HepG2 (cell line): ENCODE results near the gene PRKCE. TPM values are rescaled to one million over a fixed set of nuclear protein-coding genes. Genes with fewer than 3 reads are reported as not detected.

ENCODE experiments used
- ATAC-seq: fragments of 200-7000 bp; cut with Tn5 transposase; 3 replicates; pipeline ENCODE4 v1.9.1; 2020; ENCODE audit warnings: mild to moderate bottlenecking, moderate library complexity
- BruUV-seq: library from RNA; stranded (reverse); fragments of 400-500 nt; replicated peaks from 2 replicates; lab custom pipeline; 2021; lab: Mats Ljungman, UMichigan
- CTCF ChIA-PET: fragments of 300-600 bp; formaldehyde crosslinking; extraction: SDS; loops from one replicate; lab custom pipeline; 2021; ENCODE audit warnings: low total read pairs, inconsistent platforms, low intra/inter-chr PET ratio; lab: Yijun Ruan, JAX
- POLR2A ChIA-PET: fragments of 350-600 bp; sonication (Branson Sonifier 250); formaldehyde crosslinking; loops from one replicate; lab custom pipeline; 2020; ENCODE audit warnings: antibody characterized with exemption, inconsistent platforms; lab: Yijun Ruan, JAX
- DNase-seq: peaks from one replicate; pipeline ENCODE4 v3.0.0-alpha.2; 2015; ENCODE audit warnings: low spot score
- FAIRE-seq: peaks from 3 replicates; lab custom pipeline; 2011; peaks lifted over from hg19 to GRCh38; lab: Jason Lieb, UNC
- H2AFZ ChIP-seq: one replicate; pipeline ENCODE4 v1.6.1; 2011; ENCODE audit warnings: low read length, inconsistent platforms
- H3K27ac ChIP-seq: fragments of 300-600 bp; 3 replicates; pipeline ENCODE4 v1.8.0; 2011; ENCODE audit warnings: mixed run types, mild to moderate bottlenecking, mixed read lengths, low read length, inconsistent platforms; ENCODE audit not compliant: insufficient read depth; ENCODE audit errors: extremely low read length
- H3K27me3 ChIP-seq, 2 experiments: fragments of 200-600 bp in 1 of 2; 2 replicates in 1 of 2; 3 replicates in 1 of 2; pipeline versions ENCODE4 v1.6.0 to v1.8.0; 2011; ENCODE audit warnings: low read length in 2 of 2, mild to moderate bottlenecking in 2 of 2, moderate library complexity in 2 of 2, inconsistent platforms in 1 of 2; ENCODE audit not compliant: insufficient read depth in 2 of 2, control insufficient read depth in 1 of 2
- H3K36me3 ChIP-seq, 2 experiments: fragments of 200-600 bp in 1 of 2; replicated peaks in 1 of 2; 2 replicates in 1 of 2; 3 replicates in 1 of 2; pipeline versions ENCODE4 v1.5.1 to v1.8.0; 2011; ENCODE audit warnings: low read length in 2 of 2, inconsistent platforms in 1 of 2; ENCODE audit not compliant: insufficient read depth in 2 of 2, control insufficient read depth in 1 of 2
- H3K4me1 ChIP-seq: 2 replicates; pipeline ENCODE4 v1.5.1; 2012; ENCODE audit warnings: low read length, inconsistent platforms; ENCODE audit not compliant: insufficient read depth
- H3K4me2 ChIP-seq: 2 replicates; pipeline ENCODE4 v1.6.0; 2011; ENCODE audit warnings: low read depth, low read length, inconsistent platforms
- H3K4me3 ChIP-seq, 3 experiments: fragments of 200-600 bp in 1 of 3; sonication (generic), shearing (Covaris generic) in 1 of 3; replicated peaks in 1 of 3; 2 replicates each; pipeline ENCODE4 v1.5.1; 2011 to 2016; ENCODE audit warnings: low read length in 3 of 3, inconsistent platforms in 2 of 3, low read depth in 2 of 3, mild to moderate bottlenecking in 2 of 3, control low read depth in 1 of 3, mixed read lengths in 1 of 3; ENCODE audit not compliant: insufficient read depth in 1 of 3
- H3K79me2 ChIP-seq: one replicate; pipeline ENCODE4 v1.6.1; 2011; ENCODE audit warnings: low read length, inconsistent platforms; ENCODE audit not compliant: insufficient read depth
- H3K9ac ChIP-seq: 2 replicates; pipeline ENCODE4 v1.6.0; 2011; ENCODE audit warnings: mild to moderate bottlenecking, low read depth, low read length, inconsistent platforms; ENCODE audit not compliant: insufficient read depth
- H3K9me3 ChIP-seq: 2 replicates; pipeline ENCODE4 v1.5.1; 2012; ENCODE audit warnings: mild to moderate bottlenecking, low read length
- H4K20me1 ChIP-seq: 2 replicates; pipeline ENCODE4 v1.6.0; 2011; ENCODE audit warnings: inconsistent platforms, mild to moderate bottlenecking, low read length, moderate library complexity; ENCODE audit not compliant: insufficient read depth
- ARNT ChIP-seq: fragments of 450-650 bp; IDR thresholded peaks from 2 replicates; pipeline ENCODE4 v1.6.1; 2017
- DNMT3B ChIP-seq: conservative IDR thresholded peaks from 2 replicates; pipeline ENCODE4 v1.6.1; 2016; ENCODE audit warnings: missing biosample characterization, control low read depth
- FOXP1 ChIP-seq, 2 experiments: fragments of 450-650 bp in 1 of 2; IDR thresholded peaks; 2 replicates each; pipeline ENCODE4 v1.6.1; 2017 to 2018; ENCODE audit warnings: antibody characterized with exemption in 1 of 2
- KLF9 ChIP-seq: IDR thresholded peaks from 2 replicates; pipeline ENCODE4 v1.6.1; 2016; ENCODE audit warnings: low read depth
- PAWR ChIP-seq: sonication (generic); formaldehyde crosslinking; IDR thresholded peaks from 2 replicates; pipeline ENCODE4 v1.4.0; 2020; ENCODE audit warnings: missing genetic modification reagents, mild to moderate bottlenecking, borderline replicate concordance
- SNRNP70 ChIP-seq: fragments of 200-400 bp; formaldehyde crosslinking; IDR thresholded peaks from 2 replicates; pipeline ENCODE4 v1.6.1; 2017; ENCODE audit warnings: mild to moderate bottlenecking, low read depth, low read length, moderate library complexity
- THYN1 ChIP-seq: sonication (generic); formaldehyde crosslinking; IDR thresholded peaks from 2 replicates; pipeline ENCODE4 v1.8.1; 2023; ENCODE audit warnings: low read depth, mild to moderate bottlenecking, moderate library complexity, missing genetic modification reagents, borderline replicate concordance
- WGBS: methylation state at CpG from one replicate; pipeline ENCODE4 v1.1.6; 2017; ENCODE audit warnings: low lambda C conversion rate; 5-methylcytosine and 5-hydroxymethylcytosine counted together
- in situ Hi-C: cut with HindIII; loops from 2 replicates; pipeline ENCODE4 v1.10.0; 2017; ENCODE audit warnings: low pct_unique_long_range_greater_than_20kb; ENCODE audit not compliant: extremely low pct_ligation_motif_present
- intact Hi-C: fragments of 100-400 bp; cut with micrococcal nuclease; formaldehyde crosslinking; loops from one replicate; pipeline ENCODE4 v1.10.0; 2022; ENCODE audit not compliant: unreplicated experiment
- polyA plus RNA-seq, 8 experiments: library from polyadenylated mRNA; depleted of rRNA in 3 of 8; stranded (reverse) in 7 of 8; unstranded in 1 of 8; fragments of >200 nt; fragmentation: Illumina TruSeq in 4 of 8; extraction: Trizol in 4 of 8; gene quantifications; 2 replicates each; pipeline versions ENCODE4 v1.2.1 to v1.2.3, GENCODE V29; 2011 to 2016; ENCODE audit warnings: low read depth in 4 of 8, missing spikeins in 1 of 8, mixed read lengths in 1 of 8; ENCODE audit not compliant: insufficient read depth in 1 of 8
- total RNA-seq, 5 experiments: library from RNA; depleted of rRNA; stranded (reverse); fragments of >200 nt; fragmentation: Illumina TruSeq; extraction: Trizol; gene quantifications; 2 replicates each; pipeline ENCODE4 v1.2.3, GENCODE V29; 2016; ENCODE audit warnings: low read depth in 1 of 5

PRKCE gene
- total and polyA plus RNA-seq, 2 of the 13 experiments (the other 11 are each of a cell fraction or from before 2014, with no cell fraction given) = 1.0 to 3.9 TPM

- Histone ChIP-seq H3K9me3 (no peaks in the 10 kb centered on the region), H3K27me3 (peaks cover 0 to 5% of the 10 kb centered on the region in 2 experiments; a peak in 1 of 5 replicates), H3K4me1 (no peaks in the 10 kb centered on the region)
- POLR2A ChIA-PET = no interaction called here
- TF ChIP-seq KLF9 (CRISPR knock-in tag) (no peak), FOXP1 (IDR thresholded peaks at IDR 0.05) (no peak), FOXP1 (CRISPR knock-in tag; IDR thresholded peaks at IDR 0.05) (no peak), ARNT (no peak), PAWR (no peak), DNMT3B (no peak), SNRNP70 (no peak)
- TF ChIP-seq, all 625 proteins: peak for 0
- Histone ChIP-seq H2AFZ (no peak overlapping the region), H3K9ac (no peak overlapping the region), H3K36me3 (no peaks in the 10 kb centered on the region), H4K20me1 (no peaks in the 10 kb centered on the region), H3K27ac (no peak overlapping the region), H3K79me2 (no peaks in the 10 kb centered on the region), H3K4me3 (no peak overlapping the region), H3K4me2 (no peak overlapping the region)
- BruUV-seq = no TSS peak
- intact Hi-C loops (no loop called here), in situ Hi-C loops (no loop called here)
- no peak for DNase-seq
- ATAC-seq = no peak
- 41% methylated on average over 4 of the region's 4 CpGs for WGBS
- peak; percentile 37 for FAIRE-seq
- CTCF ChIA-PET = no interaction called here
Observed at GRCh38 chr2:45688479-45689298, 37.2 kb downstream of the PRKCE start.

DNA sequence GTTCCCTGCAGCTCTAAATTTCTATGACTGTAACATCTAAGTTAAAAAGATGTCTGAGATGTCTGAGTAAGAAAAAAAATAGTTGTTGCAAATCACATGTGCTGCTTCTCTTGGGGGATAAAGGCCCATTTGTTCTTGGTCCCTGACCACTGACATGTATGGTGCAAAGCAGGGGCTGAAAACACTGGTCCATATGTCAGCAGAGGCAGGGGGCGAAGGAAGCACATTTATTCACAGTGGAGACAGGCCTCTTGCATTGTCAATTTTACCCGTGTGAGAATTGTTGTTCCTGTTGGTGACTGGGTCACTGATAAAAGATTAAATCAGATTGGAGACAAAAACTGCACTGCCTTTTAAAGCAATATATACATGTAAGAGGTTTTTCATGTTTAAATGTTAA, 38.8 kb downstream of the PRKCE start:
- Histone ChIP-seq H3K79me2 (no peaks in the 10 kb centered on the region), H3K27me3 (peaks cover 0 to 5% of the 10 kb centered on the region in 2 experiments; a peak in 1 of 5 replicates), H3K36me3 (no peaks in the 10 kb centered on the region), H3K4me1 (no peaks in the 10 kb centered on the region), H3K9me3 (no peaks in the 10 kb centered on the region), H3K4me3 (no peak overlapping the region), H3K9ac (no peak overlapping the region), H3K27ac (no peak overlapping the region), H2AFZ (no peak overlapping the region), H4K20me1 (no peaks in the 10 kb centered on the region), H3K4me2 (no peak overlapping the region)
- DNase-seq = no peak
- no peak for TF ChIP-seq THYN1 (CRISPR knock-in tag)
- WGBS = 44% methylated on average over 2 of the region's 2 CpGs
- POLR2A ChIA-PET = no interaction called here
- intact Hi-C loops (no loop called here), in situ Hi-C loops (no loop called here)
- no peak for ATAC-seq
- no peak for FAIRE-seq
- CTCF ChIA-PET = no interaction called here
- no TSS peak for BruUV-seq
